ENCODE measurements around the gene ADGRE2. TPM values are rescaled to one million over a fixed set of nuclear protein-coding genes. Genes with fewer than 3 reads are reported as not detected.

The ADGRE2 gene
- total and polyA plus RNA-seq, 2 experiments from 2014 or later: 2.4 TPM

DNA sequence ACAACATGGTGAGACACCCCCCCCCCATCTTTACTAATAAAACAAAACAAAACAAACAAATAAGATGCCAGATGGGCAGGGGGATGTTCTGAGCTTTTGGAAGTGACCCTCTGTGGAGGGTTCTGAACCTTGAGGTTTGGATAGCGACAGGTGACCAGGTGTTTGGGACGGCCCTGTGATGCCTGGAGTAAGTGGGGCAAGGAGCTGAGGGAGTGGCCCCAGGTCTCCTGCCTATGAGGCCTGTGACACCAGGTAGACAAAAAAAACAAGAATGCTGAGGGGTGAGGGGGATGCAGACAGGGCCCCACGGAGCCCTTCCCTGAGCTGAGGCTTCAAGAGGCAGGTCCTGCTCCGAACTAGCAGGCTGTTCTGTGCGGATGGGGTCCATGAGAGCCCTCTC, 9.2 kb downstream of the ADGRE2 start (continued):
- TF ChIP-seq, protein P1, sequence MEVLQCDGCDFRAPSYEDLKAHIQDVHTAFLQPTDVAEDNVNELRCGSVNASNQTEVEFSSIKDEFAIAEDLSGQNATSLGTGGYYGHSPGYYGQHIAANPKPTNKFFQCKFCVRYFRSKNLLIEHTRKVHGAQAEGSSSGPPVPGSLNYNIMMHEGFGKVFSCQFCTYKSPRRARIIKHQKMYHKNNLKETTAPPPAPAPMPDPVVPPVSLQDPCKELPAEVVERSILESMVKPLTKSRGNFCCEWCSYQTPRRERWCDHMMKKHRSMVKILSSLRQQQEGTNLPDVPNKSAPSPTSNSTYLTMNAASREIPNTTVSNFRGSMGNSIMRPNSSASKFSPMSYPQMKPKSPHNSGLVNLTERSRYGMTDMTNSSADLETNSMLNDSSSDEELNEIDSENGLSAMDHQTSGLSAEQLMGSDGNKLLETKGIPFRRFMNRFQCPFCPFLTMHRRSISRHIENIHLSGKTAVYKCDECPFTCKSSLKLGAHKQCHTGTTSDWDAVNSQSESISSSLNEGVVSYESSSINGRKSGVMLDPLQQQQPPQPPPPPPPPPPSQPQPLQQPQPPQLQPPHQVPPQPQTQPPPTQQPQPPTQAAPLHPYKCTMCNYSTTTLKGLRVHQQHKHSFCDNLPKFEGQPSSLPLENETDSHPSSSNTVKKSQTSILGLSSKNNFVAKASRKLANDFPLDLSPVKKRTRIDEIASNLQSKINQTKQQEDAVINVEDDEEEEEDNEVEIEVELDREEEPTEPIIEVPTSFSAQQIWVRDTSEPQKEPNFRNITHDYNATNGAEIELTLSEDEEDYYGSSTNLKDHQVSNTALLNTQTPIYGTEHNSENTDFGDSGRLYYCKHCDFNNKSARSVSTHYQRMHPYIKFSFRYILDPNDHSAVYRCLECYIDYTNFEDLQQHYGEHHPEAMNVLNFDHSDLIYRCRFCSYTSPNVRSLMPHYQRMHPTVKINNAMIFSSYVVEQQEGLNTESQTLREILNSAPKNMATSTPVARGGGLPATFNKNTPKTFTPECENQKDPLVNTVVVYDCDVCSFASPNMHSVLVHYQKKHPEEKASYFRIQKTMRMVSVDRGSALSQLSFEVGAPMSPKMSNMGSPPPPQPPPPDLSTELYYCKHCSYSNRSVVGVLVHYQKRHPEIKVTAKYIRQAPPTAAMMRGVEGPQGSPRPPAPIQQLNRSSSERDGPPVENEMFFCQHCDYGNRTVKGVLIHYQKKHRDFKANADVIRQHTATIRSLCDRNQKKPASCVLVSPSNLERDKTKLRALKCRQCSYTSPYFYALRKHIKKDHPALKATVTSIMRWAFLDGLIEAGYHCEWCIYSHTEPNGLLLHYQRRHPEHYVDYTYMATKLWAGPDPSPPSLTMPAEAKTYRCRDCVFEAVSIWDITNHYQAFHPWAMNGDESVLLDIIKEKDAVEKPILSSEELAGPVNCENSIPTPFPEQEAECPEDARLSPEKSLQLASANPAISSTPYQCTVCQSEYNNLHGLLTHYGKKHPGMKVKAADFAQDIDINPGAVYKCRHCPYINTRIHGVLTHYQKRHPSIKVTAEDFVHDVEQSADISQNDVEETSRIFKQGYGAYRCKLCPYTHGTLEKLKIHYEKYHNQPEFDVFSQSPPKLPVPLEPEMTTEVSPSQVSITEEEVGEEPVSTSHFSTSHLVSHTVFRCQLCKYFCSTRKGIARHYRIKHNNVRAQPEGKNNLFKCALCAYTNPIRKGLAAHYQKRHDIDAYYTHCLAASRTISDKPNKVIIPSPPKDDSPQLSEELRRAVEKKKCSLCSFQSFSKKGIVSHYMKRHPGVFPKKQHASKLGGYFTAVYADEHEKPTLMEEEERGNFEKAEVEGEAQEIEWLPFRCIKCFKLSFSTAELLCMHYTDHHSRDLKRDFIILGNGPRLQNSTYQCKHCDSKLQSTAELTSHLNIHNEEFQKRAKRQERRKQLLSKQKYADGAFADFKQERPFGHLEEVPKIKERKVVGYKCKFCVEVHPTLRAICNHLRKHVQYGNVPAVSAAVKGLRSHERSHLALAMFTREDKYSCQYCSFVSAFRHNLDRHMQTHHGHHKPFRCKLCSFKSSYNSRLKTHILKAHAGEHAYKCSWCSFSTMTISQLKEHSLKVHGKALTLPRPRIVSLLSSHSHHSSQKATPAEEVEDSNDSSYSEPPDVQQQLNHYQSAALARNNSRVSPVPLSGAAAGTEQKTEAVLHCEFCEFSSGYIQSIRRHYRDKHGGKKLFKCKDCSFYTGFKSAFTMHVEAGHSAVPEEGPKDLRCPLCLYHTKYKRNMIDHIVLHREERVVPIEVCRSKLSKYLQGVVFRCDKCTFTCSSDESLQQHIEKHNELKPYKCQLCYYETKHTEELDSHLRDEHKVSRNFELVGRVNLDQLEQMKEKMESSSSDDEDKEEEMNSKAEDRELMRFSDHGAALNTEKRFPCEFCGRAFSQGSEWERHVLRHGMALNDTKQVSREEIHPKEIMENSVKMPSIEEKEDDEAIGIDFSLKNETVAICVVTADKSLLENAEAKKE (CRISPR knock-in tag; IDR thresholded peaks at IDR 0.05): no peak

DNA sequence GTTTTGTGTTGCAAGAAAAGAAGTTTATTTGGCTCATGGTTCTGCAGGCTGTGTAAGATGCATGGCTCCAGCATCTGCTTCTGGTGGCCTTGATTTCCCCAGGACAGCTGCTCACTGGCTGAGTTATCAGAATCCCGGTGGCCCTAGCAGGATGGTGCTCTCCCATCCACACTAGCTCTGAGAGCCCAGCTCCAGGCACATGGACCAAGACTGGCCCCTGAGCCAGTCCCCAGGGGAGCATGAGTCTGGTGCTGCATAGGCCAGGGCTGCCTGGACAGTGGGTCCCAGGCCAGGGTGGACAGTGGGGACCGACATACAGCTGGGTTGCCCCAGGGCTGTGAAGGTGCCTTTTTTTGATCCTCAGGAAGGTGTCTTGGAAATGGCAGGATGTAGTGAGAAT, 10.4 kb downstream of the ADGRE2 start:
- H3F3A ChIP-seq (replicated peaks; ENCODE audit: low read depth): no peaks in the 10 kb centered on the region
- peaks cover 39% of the 10 kb centered on the region for H3K36me3 Mint-ChIP-seq (ENCODE audit: low read depth)
- ATAC-seq (no peak), DNase-seq (ENCODE audit: low spot score) (no peak)
- no peak overlapping the region for H3K4me3 ChIP-seq
- H3K4me2 ChIP-seq: no peak overlapping the region
- no peaks in the 10 kb centered on the region for H3K4me1 ChIP-seq (ENCODE audit: insufficient read depth)
- no peak overlapping the region for H3K27ac Mint-ChIP-seq
- H3K27me3 ChIP-seq (ENCODE audit: insufficient read depth): no peaks in the 10 kb centered on the region
- H3K27me3 Mint-ChIP-seq (ENCODE audit: insufficient read depth, low read depth, poor library complexity): peaks cover 9% of the 10 kb centered on the region
- no peak overlapping the region for H3K27ac ChIP-seq (ENCODE audit: low read depth)
- H3K4me3 Mint-ChIP-seq: no peak overlapping the region
- H2AFZ ChIP-seq: no peak overlapping the region
- H4K20me1 ChIP-seq (replicated peaks; ENCODE audit: insufficient read depth): no peaks in the 10 kb centered on the region
- H3K36me3 ChIP-seq (ENCODE audit: insufficient read depth): no peaks in the 10 kb centered on the region
- no peaks in the 10 kb centered on the region for H3K9me2 ChIP-seq (ENCODE audit: insufficient read depth)
- H3K9me3 Mint-ChIP-seq: peaks cover 13% of the 10 kb centered on the region
- no peaks in the 10 kb centered on the region for H3K79me2 ChIP-seq (replicated peaks; ENCODE audit: insufficient read depth)
- no peaks in the 10 kb centered on the region for H3K4me1 Mint-ChIP-seq
- TF ChIP-seq EZH2phosphoT487 (IDR thresholded peaks at IDR 0.05; ENCODE audit: unreplicated experiment): no peak
- TF ChIP-seq EZH2 (IDR thresholded peaks at IDR 0.05; ENCODE audit: low read depth, unreplicated experiment): no peak
- TF ChIP-seq, protein P2, sequence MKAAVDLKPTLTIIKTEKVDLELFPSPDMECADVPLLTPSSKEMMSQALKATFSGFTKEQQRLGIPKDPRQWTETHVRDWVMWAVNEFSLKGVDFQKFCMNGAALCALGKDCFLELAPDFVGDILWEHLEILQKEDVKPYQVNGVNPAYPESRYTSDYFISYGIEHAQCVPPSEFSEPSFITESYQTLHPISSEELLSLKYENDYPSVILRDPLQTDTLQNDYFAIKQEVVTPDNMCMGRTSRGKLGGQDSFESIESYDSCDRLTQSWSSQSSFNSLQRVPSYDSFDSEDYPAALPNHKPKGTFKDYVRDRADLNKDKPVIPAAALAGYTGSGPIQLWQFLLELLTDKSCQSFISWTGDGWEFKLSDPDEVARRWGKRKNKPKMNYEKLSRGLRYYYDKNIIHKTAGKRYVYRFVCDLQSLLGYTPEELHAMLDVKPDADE (IDR thresholded peaks at IDR 0.05): no peak
- TF ChIP-seq POLR2AphosphoS5 (IDR thresholded peaks at IDR 0.05; ENCODE audit: low read depth): no peak
- TF ChIP-seq, protein P3, sequence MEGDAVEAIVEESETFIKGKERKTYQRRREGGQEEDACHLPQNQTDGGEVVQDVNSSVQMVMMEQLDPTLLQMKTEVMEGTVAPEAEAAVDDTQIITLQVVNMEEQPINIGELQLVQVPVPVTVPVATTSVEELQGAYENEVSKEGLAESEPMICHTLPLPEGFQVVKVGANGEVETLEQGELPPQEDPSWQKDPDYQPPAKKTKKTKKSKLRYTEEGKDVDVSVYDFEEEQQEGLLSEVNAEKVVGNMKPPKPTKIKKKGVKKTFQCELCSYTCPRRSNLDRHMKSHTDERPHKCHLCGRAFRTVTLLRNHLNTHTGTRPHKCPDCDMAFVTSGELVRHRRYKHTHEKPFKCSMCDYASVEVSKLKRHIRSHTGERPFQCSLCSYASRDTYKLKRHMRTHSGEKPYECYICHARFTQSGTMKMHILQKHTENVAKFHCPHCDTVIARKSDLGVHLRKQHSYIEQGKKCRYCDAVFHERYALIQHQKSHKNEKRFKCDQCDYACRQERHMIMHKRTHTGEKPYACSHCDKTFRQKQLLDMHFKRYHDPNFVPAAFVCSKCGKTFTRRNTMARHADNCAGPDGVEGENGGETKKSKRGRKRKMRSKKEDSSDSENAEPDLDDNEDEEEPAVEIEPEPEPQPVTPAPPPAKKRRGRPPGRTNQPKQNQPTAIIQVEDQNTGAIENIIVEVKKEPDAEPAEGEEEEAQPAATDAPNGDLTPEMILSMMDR (conservative IDR thresholded peaks at IDR 0.05; ENCODE audit: low read depth in 2 of 2): no peak
- TF ChIP-seq ZNF331 (CRISPR knock-in tag; IDR thresholded peaks at IDR 0.05; ENCODE audit: low read depth): no peak
- TF ChIP-seq NANOG (IDR thresholded peaks at IDR 0.05; ENCODE audit: borderline replicate concordance): no peak
- no peak for TF ChIP-seq CREB1 (CRISPR knock-in tag; IDR thresholded peaks at IDR 0.05; ENCODE audit: low read depth)
- TF ChIP-seq, protein P4, sequence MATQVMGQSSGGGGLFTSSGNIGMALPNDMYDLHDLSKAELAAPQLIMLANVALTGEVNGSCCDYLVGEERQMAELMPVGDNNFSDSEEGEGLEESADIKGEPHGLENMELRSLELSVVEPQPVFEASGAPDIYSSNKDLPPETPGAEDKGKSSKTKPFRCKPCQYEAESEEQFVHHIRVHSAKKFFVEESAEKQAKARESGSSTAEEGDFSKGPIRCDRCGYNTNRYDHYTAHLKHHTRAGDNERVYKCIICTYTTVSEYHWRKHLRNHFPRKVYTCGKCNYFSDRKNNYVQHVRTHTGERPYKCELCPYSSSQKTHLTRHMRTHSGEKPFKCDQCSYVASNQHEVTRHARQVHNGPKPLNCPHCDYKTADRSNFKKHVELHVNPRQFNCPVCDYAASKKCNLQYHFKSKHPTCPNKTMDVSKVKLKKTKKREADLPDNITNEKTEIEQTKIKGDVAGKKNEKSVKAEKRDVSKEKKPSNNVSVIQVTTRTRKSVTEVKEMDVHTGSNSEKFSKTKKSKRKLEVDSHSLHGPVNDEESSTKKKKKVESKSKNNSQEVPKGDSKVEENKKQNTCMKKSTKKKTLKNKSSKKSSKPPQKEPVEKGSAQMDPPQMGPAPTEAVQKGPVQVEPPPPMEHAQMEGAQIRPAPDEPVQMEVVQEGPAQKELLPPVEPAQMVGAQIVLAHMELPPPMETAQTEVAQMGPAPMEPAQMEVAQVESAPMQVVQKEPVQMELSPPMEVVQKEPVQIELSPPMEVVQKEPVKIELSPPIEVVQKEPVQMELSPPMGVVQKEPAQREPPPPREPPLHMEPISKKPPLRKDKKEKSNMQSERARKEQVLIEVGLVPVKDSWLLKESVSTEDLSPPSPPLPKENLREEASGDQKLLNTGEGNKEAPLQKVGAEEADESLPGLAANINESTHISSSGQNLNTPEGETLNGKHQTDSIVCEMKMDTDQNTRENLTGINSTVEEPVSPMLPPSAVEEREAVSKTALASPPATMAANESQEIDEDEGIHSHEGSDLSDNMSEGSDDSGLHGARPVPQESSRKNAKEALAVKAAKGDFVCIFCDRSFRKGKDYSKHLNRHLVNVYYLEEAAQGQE (IDR thresholded peaks at IDR 0.05; ENCODE audit: unreplicated experiment): no peak
- no peak for TF ChIP-seq STAT1 (IDR thresholded peaks at IDR 0.05; ENCODE audit: unreplicated experiment)
- no peak for TF ChIP-seq JUNB (IDR thresholded peaks at IDR 0.05; ENCODE audit: unreplicated experiment)

Measured in GM23338 (cell line).